Measurements from ENCODE around the gene SNX7. TPM values are rescaled to one million over a fixed set of nuclear protein-coding genes. Genes with fewer than 3 reads are reported as not detected.

The SNX7 gene
- total RNA-seq, 4 donors from 2014 or later, result 0.75 to 3.3 (median 2.4) TPM

GRCh38 chr1:98662356-98662670 is 792 bp downstream of the SNX7 start:
- no peak for TF ChIP-seq CTCF (IDR thresholded peaks at IDR 0.05 in 4 of 5, conservative IDR thresholded peaks at IDR 0.05 in 1 of 5)
- TF ChIP-seq POLR2A (IDR thresholded peaks at IDR 0.05), result no peak
- in situ Hi-C loops (cut with MboI; ENCODE audit: low sequenced_read_pairs in 4 of 4) (no loop called here), intact Hi-C loops (cut with DNase I; ENCODE audit: low total_unique reads) (no loop called here)
- peak overlapping the region; percentile 62 to 81 (median 70) for H3K4me3 ChIP-seq
- peaks cover 5 to 7% of the 10 kb centered on the region in 2 donors for H3K4me1 ChIP-seq
- peak in 1 of 2 donors; percentile 16 for ATAC-seq
- no peak for DNase-seq
- H3K27me3 ChIP-seq, result peaks cover 6 to 13% (median 6%) of the 10 kb centered on the region in 3 donors
- no peaks in the 10 kb centered on the region for H3K36me3 ChIP-seq
- no peaks in the 10 kb centered on the region for H3K9me3 ChIP-seq
- peak overlapping the region; percentile 48 to 80 (median 62) for H3K27ac ChIP-seq

GRCh38 chr1:98668733-98669132 is 7.2 kb downstream of the SNX7 start:
- no peak for DNase-seq
- peaks cover 0 to 5% (median 2%) of the 10 kb centered on the region in 3 donors for H3K27me3 ChIP-seq
- peaks cover 3% of the 10 kb centered on the region in 2 donors for H3K4me1 ChIP-seq
- H3K27ac ChIP-seq, result peak overlapping the region; percentile 1 to 63 (median 46)
- TF ChIP-seq CTCF (IDR thresholded peaks at IDR 0.05 in 4 of 5, conservative IDR thresholded peaks at IDR 0.05 in 1 of 5) (no peak), POLR2A (IDR thresholded peaks at IDR 0.05) (no peak)
- no peak overlapping the region for H3K4me3 ChIP-seq
- in situ Hi-C loops (cut with MboI; ENCODE audit: low sequenced_read_pairs in 4 of 4) (no loop called here), intact Hi-C loops (cut with DNase I; ENCODE audit: low total_unique reads) (no loop called here)
- no peaks in the 10 kb centered on the region for H3K9me3 ChIP-seq
- ATAC-seq, result peak; percentile 71 to 77
- no peaks in the 10 kb centered on the region for H3K36me3 ChIP-seq

- peak overlapping the region in 3 of 4 donors; percentile 6 to 63 (median 19) for H3K27ac ChIP-seq
- no peak for ATAC-seq
- no peak for DNase-seq
- H3K4me3 ChIP-seq, result no peak overlapping the region
- H3K9me3 ChIP-seq, result no peaks in the 10 kb centered on the region
- H3K4me1 ChIP-seq, result peaks cover 3% of the 10 kb centered on the region in 2 donors
- H3K36me3 ChIP-seq, result no peaks in the 10 kb centered on the region
- intact Hi-C loops (cut with DNase I; ENCODE audit: low total_unique reads) (no loop called here), in situ Hi-C loops (cut with MboI; ENCODE audit: low sequenced_read_pairs in 4 of 4) (no loop called here)
- no peaks in the 10 kb centered on the region for H3K27me3 ChIP-seq
- no peak for TF ChIP-seq POLR2A (IDR thresholded peaks at IDR 0.05)
- no peak for TF ChIP-seq CTCF (IDR thresholded peaks at IDR 0.05 in 4 of 5, conservative IDR thresholded peaks at IDR 0.05 in 1 of 5)
Observed at GRCh38 chr1:98669355-98670296, 8.1 kb downstream of the SNX7 start.

- in situ Hi-C loops (cut with MboI; ENCODE audit: low sequenced_read_pairs in 4 of 4) (no loop called here), intact Hi-C loops (cut with DNase I; ENCODE audit: low total_unique reads) (no loop called here)
- Histone ChIP-seq H3K4me1 (peaks cover 3% of the 10 kb centered on the region in 2 donors), H3K27ac (no peak overlapping the region), H3K4me3 (no peak overlapping the region), H3K36me3 (no peaks in the 10 kb centered on the region), H3K27me3 (no peaks in the 10 kb centered on the region), H3K9me3 (no peaks in the 10 kb centered on the region)
- DNase-seq (no peak), ATAC-seq (no peak)
- TF ChIP-seq CTCF (IDR thresholded peaks at IDR 0.05 in 4 of 5, conservative IDR thresholded peaks at IDR 0.05 in 1 of 5) (no peak), POLR2A (IDR thresholded peaks at IDR 0.05) (no peak)
Observed at GRCh38 chr1:98672189-98672588, 10.7 kb downstream of the SNX7 start.
